BJ (cell line): Measurements from ENCODE around the gene GABARAPL1. TPM values are rescaled to one million over a fixed set of nuclear protein-coding genes. Genes with fewer than 3 reads are reported as not detected.
"Not testable (repeated sequence)": the region's sequence is repeated elsewhere in the genome, so short reads cannot be mapped to it uniquely, and the experiment has no call there.

ENCODE experiments used
- CTCF ChIA-PET: fragments of 350-600 bp; formaldehyde crosslinking; extraction: SDS; loops from one replicate; lab custom pipeline; 2021; ENCODE audit warnings: antibody characterized with exemption, inconsistent platforms; lab: Yijun Ruan, JAX
- POLR2A ChIA-PET: fragments of 300-600 bp; sonication (Branson Sonifier 250); formaldehyde crosslinking; extraction: SDS; loops from one replicate; lab custom pipeline; 2021; ENCODE audit warnings: antibody characterized with exemption; lab: Charles Lee
- DNase-seq: peaks from one replicate; pipeline ENCODE4 v3.0.0-alpha.2; 2011; ENCODE audit warnings: low read depth
- H3K27me3 ChIP-seq: 2 replicates; pipeline ENCODE4 v1.6.0; 2011; ENCODE audit warnings: low read length; ENCODE audit not compliant: control insufficient read depth, insufficient read depth
- H3K36me3 ChIP-seq: 2 replicates; pipeline ENCODE4 v1.5.1; 2011; ENCODE audit warnings: low read length; ENCODE audit not compliant: control insufficient read depth, insufficient read depth
- H3K4me3 ChIP-seq: 2 replicates; pipeline ENCODE4 v1.5.1; 2011; ENCODE audit warnings: low read depth, mild to moderate bottlenecking, control low read depth, low read length
- polyA plus RNA-seq: library from polyadenylated mRNA; depleted of rRNA; stranded (reverse); fragments of >200 nt; gene quantifications from 2 replicates; pipeline ENCODE4 v1.2.3, GENCODE V29; 2011
- TF ChIP-seq, protein P1 (sequence below): IDR thresholded peaks from 2 replicates; pipeline ENCODE4 v1.5.1; 2011; ENCODE audit warnings: low read depth, mild to moderate bottlenecking, control low read depth, inconsistent platforms, low read length, moderate library complexity; ENCODE audit not compliant: insufficient read depth

The GABARAPL1 gene
- polyA plus RNA-seq, 1 experiment = 192 TPM

- POLR2A ChIA-PET = no interaction called here
- CTCF ChIA-PET = interaction anchor here (0.6 to 9.0 kb wide), 2 partner anchors 45 to 303 kb away, joined by 3 to 109 read pairs; no protein-coding TSS in a partner anchor
- TF ChIP-seq, protein P1, sequence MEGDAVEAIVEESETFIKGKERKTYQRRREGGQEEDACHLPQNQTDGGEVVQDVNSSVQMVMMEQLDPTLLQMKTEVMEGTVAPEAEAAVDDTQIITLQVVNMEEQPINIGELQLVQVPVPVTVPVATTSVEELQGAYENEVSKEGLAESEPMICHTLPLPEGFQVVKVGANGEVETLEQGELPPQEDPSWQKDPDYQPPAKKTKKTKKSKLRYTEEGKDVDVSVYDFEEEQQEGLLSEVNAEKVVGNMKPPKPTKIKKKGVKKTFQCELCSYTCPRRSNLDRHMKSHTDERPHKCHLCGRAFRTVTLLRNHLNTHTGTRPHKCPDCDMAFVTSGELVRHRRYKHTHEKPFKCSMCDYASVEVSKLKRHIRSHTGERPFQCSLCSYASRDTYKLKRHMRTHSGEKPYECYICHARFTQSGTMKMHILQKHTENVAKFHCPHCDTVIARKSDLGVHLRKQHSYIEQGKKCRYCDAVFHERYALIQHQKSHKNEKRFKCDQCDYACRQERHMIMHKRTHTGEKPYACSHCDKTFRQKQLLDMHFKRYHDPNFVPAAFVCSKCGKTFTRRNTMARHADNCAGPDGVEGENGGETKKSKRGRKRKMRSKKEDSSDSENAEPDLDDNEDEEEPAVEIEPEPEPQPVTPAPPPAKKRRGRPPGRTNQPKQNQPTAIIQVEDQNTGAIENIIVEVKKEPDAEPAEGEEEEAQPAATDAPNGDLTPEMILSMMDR = no peak
- Histone ChIP-seq H3K27me3 (no peaks in the 10 kb centered on the region), H3K4me3 (no peak overlapping the region), H3K36me3 (no peaks in the 10 kb centered on the region)
- no peak for DNase-seq
These were observed 14.8 kb upstream of the GABARAPL1 start for GRCh38 chr12:10197879-10198278.

GRCh38 chr12:10204495-10204894 is 8.2 kb upstream of the GABARAPL1 start:
- POLR2A ChIA-PET, H3K27me3 ChIP-seq, DNase-seq, H3K36me3 ChIP-seq, H3K4me3 ChIP-seq: not testable (repeated sequence)
- CTCF ChIA-PET = interaction anchor here (1.0 kb wide), 1 partner anchor 48 kb away, joined by 4 read pairs; no protein-coding TSS in a partner anchor

GRCh38 chr12:10205220-10205807 is 7.4 kb upstream of the GABARAPL1 start:
- CTCF ChIA-PET = interaction anchor here (0.8 kb wide), 1 partner anchor 34 kb away, joined by 4 read pairs; the partner anchor contains the start of gene OLR1
- DNase-seq = no peak
- POLR2A ChIA-PET = no interaction called here

GRCh38 chr12:10207136-10207535 is 5.5 kb upstream of the GABARAPL1 start:
- TF ChIP-seq, protein P1 = no peak
- H3K36me3 ChIP-seq = no peaks in the 10 kb centered on the region
- CTCF ChIA-PET = interaction anchor here (1.3 kb wide), 1 partner anchor 12 kb away, joined by 5 read pairs; no protein-coding TSS in a partner anchor
- POLR2A ChIA-PET = no interaction called here
- no peaks in the 10 kb centered on the region for H3K27me3 ChIP-seq
- DNase-seq = no peak
- no peak overlapping the region for H3K4me3 ChIP-seq

More at GRCh38 chr12:10205220-10205807, 7.4 kb upstream of the GABARAPL1 start:
- TF ChIP-seq, protein P1 = no peak
- Histone ChIP-seq H3K36me3 (no peaks in the 10 kb centered on the region), H3K27me3 (no peaks in the 10 kb centered on the region), H3K4me3 (no peak overlapping the region)

GRCh38 chr12:10210225-10210624 is 2.5 kb upstream of the GABARAPL1 start:
- ChIA-PET CTCF (interaction anchor here (0.8 kb wide), 1 partner anchor 57 kb away, joined by 4 read pairs; no protein-coding TSS in a partner anchor), POLR2A (no interaction called here)
- no peak for DNase-seq
- Histone ChIP-seq H3K27me3 (no peaks in the 10 kb centered on the region), H3K4me3 (no peak overlapping the region), H3K36me3 (no peaks in the 10 kb centered on the region)
- TF ChIP-seq, protein P1 = no peak
